CD4-positive, CD25-positive, alpha-beta regulatory T cell (primary cell): ENCODE results near the gene REV1. TPM values are rescaled to one million over a fixed set of nuclear protein-coding genes. Genes with fewer than 3 reads are reported as not detected.
A peak's percentile ranks its signal among the peaks of the same experiment; 100 is the strongest.

ENCODE experiments used
- ATAC-seq, 2 donors: fragments of 150-1000 bp; cut with Tn5 transposase; one replicate each; pipeline ENCODE4 v1.10.0; 2021; ENCODE audit warnings: low read depth in 2 of 2, moderate number of reproducible peaks in 2 of 2, moderate library complexity in 1 of 2
- DNase-seq, 3 donors: peaks; one replicate each; pipeline versions ENCODE4 v3.0.0 to v3.0.0-alpha.2; 2012 to 2022; ENCODE audit warnings: mixed read lengths in 1 of 3
- H3K27ac ChIP-seq: one replicate; pipeline ENCODE4 v1.7.0; 2013; ENCODE audit warnings: mild to moderate bottlenecking, low read length; ENCODE audit not compliant: insufficient read depth, poor library complexity, severe bottlenecking
- H3K27me3 ChIP-seq: one replicate; pipeline ENCODE4 v1.7.0; 2013; ENCODE audit warnings: low read length; ENCODE audit not compliant: control insufficient read depth, insufficient read depth
- H3K36me3 ChIP-seq: one replicate; pipeline ENCODE4 v1.7.0; 2013; ENCODE audit warnings: mild to moderate bottlenecking, low read length, moderate library complexity; ENCODE audit not compliant: control insufficient read depth, insufficient read depth
- H3K4me1 ChIP-seq: 2 replicates; pipeline ENCODE4 v1.7.0; 2013; ENCODE audit warnings: mild to moderate bottlenecking, low read length; ENCODE audit not compliant: insufficient read depth, control insufficient read depth, poor library complexity, severe bottlenecking
- H3K4me3 ChIP-seq: one replicate; pipeline ENCODE4 v1.7.0; 2013; ENCODE audit warnings: low read depth, mild to moderate bottlenecking, low read length, moderate library complexity
- H3K9me3 ChIP-seq, 2 experiments: 1 replicate in 1 of 2; 2 replicates in 1 of 2; pipeline ENCODE4 v1.7.0; 2013; ENCODE audit warnings: low read length in 2 of 2, mild to moderate bottlenecking in 1 of 2, moderate library complexity in 1 of 2; ENCODE audit not compliant: control insufficient read depth in 2 of 2
- H3K27ac Mint-ChIP-seq, 3 donors: one replicate each; pipeline ENCODE4 v1.8.0; 2020 to 2022; ENCODE audit warnings: mild to moderate bottlenecking in 3 of 3, mixed read lengths in 3 of 3, moderate library complexity in 2 of 3
- H3K27me3 Mint-ChIP-seq: one replicate; pipeline ENCODE4 v1.8.0; 2022; ENCODE audit warnings: mild to moderate bottlenecking, mixed read lengths
- H3K36me3 Mint-ChIP-seq: one replicate; pipeline ENCODE4 v1.8.0; 2020; ENCODE audit warnings: mixed read lengths
- H3K4me1 Mint-ChIP-seq, 4 donors: one replicate each; pipeline ENCODE4 v1.8.0; 2020 to 2022; ENCODE audit warnings: mixed read lengths in 4 of 4, mild to moderate bottlenecking in 1 of 4
- H3K4me3 Mint-ChIP-seq, 4 donors: one replicate each; pipeline ENCODE4 v1.8.0; 2020 to 2022; ENCODE audit warnings: mild to moderate bottlenecking in 4 of 4, mixed read lengths in 4 of 4, moderate library complexity in 3 of 4
- H3K9me3 Mint-ChIP-seq, 7 donors: one replicate each; pipeline ENCODE4 v1.8.0; 2020 to 2022; ENCODE audit warnings: mixed read lengths in 7 of 7, mild to moderate bottlenecking in 3 of 7, moderate library complexity in 2 of 7
- polyA plus RNA-seq, 4 donors: library from polyadenylated mRNA; unstranded; fragments of 300-500 nt; fragmentation: Illumina TruSeq; gene quantifications; one replicate each; pipeline ENCODE4 v1.2.3, GENCODE V29; 2021
- total RNA-seq: library from RNA; stranded (reverse); gene quantifications from one replicate; pipeline ENCODE4 v1.2.3, GENCODE V29; 2022

Gene REV1
- total and polyA plus RNA-seq, 5 donors from 2014 or later, result 12.4 to 60.3 (median 17.0) TPM

- H3K4me1 ChIP-seq, result peaks cover 16% of the 10 kb centered on the region
- H3K4me3 ChIP-seq, result no peak overlapping the region
- Mint-ChIP-seq H3K36me3 (no peaks in the 10 kb centered on the region), H3K9me3 (peaks cover 0 to 2% (median 0%) of the 10 kb centered on the region in 7 donors), H3K27me3 (peaks cover 34% of the 10 kb centered on the region), H3K4me1 (peaks cover 5 to 21% (median 12%) of the 10 kb centered on the region in 4 donors), H3K4me3 (peak overlapping the region in 2 of 4 donors; percentile 6 to 8), H3K27ac (peak overlapping the region in 1 of 3 donors; percentile 77)
- no peak for DNase-seq
- H3K27me3 ChIP-seq, result peaks cover 5% of the 10 kb centered on the region
- no peaks in the 10 kb centered on the region for H3K9me3 ChIP-seq
- H3K27ac ChIP-seq, result no peak overlapping the region
- no peak for ATAC-seq
- H3K36me3 ChIP-seq, result no peaks in the 10 kb centered on the region
Measured at GRCh38 chr2:99492721-99493120, 2.9 kb upstream of the REV1 start.

GRCh38 chr2:99490623-99491461 lies 1.0 kb upstream of the REV1 start:
- peak overlapping the region; percentile 90 to 99 (median 98) for H3K4me3 Mint-ChIP-seq

GRCh38 chr2:99489063-99489760 lies 605 bp downstream of the REV1 start:
- Histone ChIP-seq H3K9me3 (no peaks in the 10 kb centered on the region), H3K4me1 (peaks cover 24% of the 10 kb centered on the region), H3K4me3 (peak overlapping the region; percentile 96), H3K36me3 (no peaks in the 10 kb centered on the region), H3K27me3 (peaks cover 3% of the 10 kb centered on the region), H3K27ac (peak overlapping the region; percentile 83)
- DNase-seq (peak; percentile 54 to 59 (median 55)), ATAC-seq (peak in 1 of 2 donors; percentile 1)
- peaks cover 16% of the 10 kb centered on the region for H3K27me3 Mint-ChIP-seq
- H3K4me1 Mint-ChIP-seq, result peaks cover 24 to 54% (median 36%) of the 10 kb centered on the region in 4 donors
- peak overlapping the region; percentile 97 to 99 (median 98) for H3K27ac Mint-ChIP-seq
- H3K9me3 Mint-ChIP-seq, result peaks cover 0 to 2% (median 0%) of the 10 kb centered on the region in 7 donors
- H3K36me3 Mint-ChIP-seq, result no peaks in the 10 kb centered on the region
- H3K4me3 Mint-ChIP-seq, result peak overlapping the region; percentile 95 to 100 (median 98)

More at GRCh38 chr2:99490623-99491461, 1.0 kb upstream of the REV1 start:
- DNase-seq (no peak), ATAC-seq (no peak)
- no peaks in the 10 kb centered on the region for H3K9me3 ChIP-seq
- Mint-ChIP-seq H3K9me3 (peaks cover 0 to 2% (median 0%) of the 10 kb centered on the region in 7 donors), H3K36me3 (no peaks in the 10 kb centered on the region), H3K27me3 (peaks cover 21% of the 10 kb centered on the region), H3K27ac (peak overlapping the region; percentile 72 to 99 (median 94)), H3K4me1 (peaks cover 11 to 38% (median 27%) of the 10 kb centered on the region in 4 donors)
- peaks cover 24% of the 10 kb centered on the region for H3K4me1 ChIP-seq
- H3K4me3 ChIP-seq, result peak overlapping the region; percentile 72
- H3K27ac ChIP-seq, result peak overlapping the region; percentile 83
- peaks cover 5% of the 10 kb centered on the region for H3K27me3 ChIP-seq
- no peaks in the 10 kb centered on the region for H3K36me3 ChIP-seq

- Histone ChIP-seq H3K27ac (peak overlapping the region; percentile 83), H3K4me1 (peaks cover 26% of the 10 kb centered on the region), H3K4me3 (peak overlapping the region; percentile 96), H3K9me3 (no peaks in the 10 kb centered on the region), H3K27me3 (no peaks in the 10 kb centered on the region), H3K36me3 (no peaks in the 10 kb centered on the region)
- H3K27me3 Mint-ChIP-seq, result peaks cover 16% of the 10 kb centered on the region
- peaks cover 26 to 60% (median 41%) of the 10 kb centered on the region in 4 donors for H3K4me1 Mint-ChIP-seq
- no peak for ATAC-seq
- DNase-seq, result peak in 1 of 3 donors; percentile 69
- peaks cover 0 to 2% (median 0%) of the 10 kb centered on the region in 7 donors for H3K9me3 Mint-ChIP-seq
- peak overlapping the region; percentile 95 to 100 (median 98) for H3K4me3 Mint-ChIP-seq
- no peaks in the 10 kb centered on the region for H3K36me3 Mint-ChIP-seq
- H3K27ac Mint-ChIP-seq, result peak overlapping the region; percentile 97 to 99 (median 98)
Measured at GRCh38 chr2:99488539-99489062, 1.2 kb downstream of the REV1 start.

GRCh38 chr2:99487906-99488305 lies 1.9 kb downstream of the REV1 start:
- Histone ChIP-seq H3K9me3 (no peaks in the 10 kb centered on the region), H3K4me1 (peaks cover 27% of the 10 kb centered on the region), H3K27me3 (no peaks in the 10 kb centered on the region), H3K4me3 (peak overlapping the region; percentile 96), H3K36me3 (no peaks in the 10 kb centered on the region), H3K27ac (no peak overlapping the region)
- peaks cover 30 to 67% (median 45%) of the 10 kb centered on the region in 4 donors for H3K4me1 Mint-ChIP-seq
- H3K27ac Mint-ChIP-seq, result no peak overlapping the region
- peaks cover 0 to 2% (median 0%) of the 10 kb centered on the region in 7 donors for H3K9me3 Mint-ChIP-seq
- H3K27me3 Mint-ChIP-seq, result peaks cover 13% of the 10 kb centered on the region
- DNase-seq, result peak in 1 of 3 donors; percentile 15
- ATAC-seq, result no peak
- peak overlapping the region in 3 of 4 donors; percentile 95 to 100 (median 97) for H3K4me3 Mint-ChIP-seq
- H3K36me3 Mint-ChIP-seq, result no peaks in the 10 kb centered on the region

- H3K4me3 ChIP-seq, result no peak overlapping the region
- DNase-seq, result no peak
- H3K9me3 Mint-ChIP-seq, result peaks cover 0 to 2% (median 0%) of the 10 kb centered on the region in 7 donors
- peaks cover 29% of the 10 kb centered on the region for H3K4me1 ChIP-seq
- peak overlapping the region in 1 of 3 donors; percentile 56 for H3K27ac Mint-ChIP-seq
- H3K27me3 ChIP-seq, result no peaks in the 10 kb centered on the region
- H3K36me3 ChIP-seq, result no peaks in the 10 kb centered on the region
- no peaks in the 10 kb centered on the region for H3K9me3 ChIP-seq
- no peak overlapping the region for H3K27ac ChIP-seq
- peaks cover 39 to 83% (median 60%) of the 10 kb centered on the region in 4 donors for H3K4me1 Mint-ChIP-seq
- peak overlapping the region in 3 of 4 donors; percentile 33 to 88 (median 78) for H3K4me3 Mint-ChIP-seq
- peaks cover 4% of the 10 kb centered on the region for H3K36me3 Mint-ChIP-seq
- H3K27me3 Mint-ChIP-seq, result peaks cover 11% of the 10 kb centered on the region
- no peak for ATAC-seq
Measured at GRCh38 chr2:99485824-99486223, 4.0 kb downstream of the REV1 start.

- H3K4me3 ChIP-seq, result no peak overlapping the region
- Mint-ChIP-seq H3K27me3 (peaks cover 10% of the 10 kb centered on the region), H3K36me3 (peaks cover 4% of the 10 kb centered on the region), H3K4me1 (peaks cover 39 to 82% (median 60%) of the 10 kb centered on the region in 4 donors), H3K4me3 (peak overlapping the region in 3 of 4 donors; percentile 33 to 88 (median 49)), H3K27ac (peak overlapping the region in 2 of 3 donors; percentile 42 to 56), H3K9me3 (peaks cover 0 to 2% (median 0%) of the 10 kb centered on the region in 7 donors)
- ATAC-seq (no peak), DNase-seq (no peak)
- no peaks in the 10 kb centered on the region for H3K27me3 ChIP-seq
- H3K9me3 ChIP-seq, result no peaks in the 10 kb centered on the region
- H3K4me1 ChIP-seq, result peaks cover 27% of the 10 kb centered on the region
- no peak overlapping the region for H3K27ac ChIP-seq
- no peaks in the 10 kb centered on the region for H3K36me3 ChIP-seq
Measured at GRCh38 chr2:99485411-99485810, 4.4 kb downstream of the REV1 start.
